GM23338 (cell line): ENCODE results near the gene OR2G6.
"Not testable (repeated sequence)": the region's sequence is repeated elsewhere in the genome, so short reads cannot be mapped to it uniquely, and the experiment has no call there.

Experiments
- CREB1 ChIP-seq: fragments of 250-450 bp; sonication (Bioruptor Pico); IDR thresholded peaks from 2 replicates; pipeline ENCODE4 v1.5.0; 2020; ENCODE audit warnings: low read depth, mild to moderate bottlenecking, moderate library complexity
- EZH2 ChIP-seq: fragments of 200-600 bp; sonication (generic); IDR thresholded peaks from one replicate; pipeline ENCODE4 v1.8.0; 2017; ENCODE audit warnings: antibody characterized with exemption, mild to moderate bottlenecking, low read depth; ENCODE audit not compliant: unreplicated experiment
- EZH2phosphoT487 ChIP-seq: fragments of 200-600 bp; sonication (generic); IDR thresholded peaks from one replicate; pipeline ENCODE4 v1.8.1; 2018; ENCODE audit warnings: antibody characterized with exemption; ENCODE audit not compliant: unreplicated experiment
- JUNB ChIP-seq: IDR thresholded peaks from one replicate; pipeline ENCODE4 v1.6.1; 2016; ENCODE audit warnings: antibody characterized with exemption; ENCODE audit not compliant: unreplicated experiment
- NANOG ChIP-seq: IDR thresholded peaks from 2 replicates; pipeline ENCODE4 v1.6.1; 2016; ENCODE audit warnings: antibody characterized with exemption, borderline replicate concordance
- POLR2AphosphoS5 ChIP-seq: IDR thresholded peaks from 2 replicates; pipeline ENCODE4 v1.6.1; 2016; ENCODE audit warnings: antibody characterized with exemption, low read depth
- STAT1 ChIP-seq: IDR thresholded peaks from one replicate; pipeline ENCODE4 v1.6.1; 2016; ENCODE audit warnings: antibody characterized with exemption; ENCODE audit not compliant: unreplicated experiment
- ZNF114 ChIP-seq: fragments of 250-450 bp; sonication (Bioruptor Pico); IDR thresholded peaks from 2 replicates; pipeline ENCODE4 v1.5.0; 2020; ENCODE audit warnings: mild to moderate bottlenecking, moderate library complexity
- ZNF331 ChIP-seq: fragments of 250-450 bp; sonication (Bioruptor Pico); IDR thresholded peaks from 2 replicates; pipeline ENCODE4 v1.5.0; 2020; ENCODE audit warnings: low read depth, mild to moderate bottlenecking, moderate library complexity
- TF ChIP-seq, protein P1 (sequence below), 2 experiments: fragments of 200-600 bp in 1 of 2; sonication (generic) in 1 of 2; conservative IDR thresholded peaks; 2 replicates each; pipeline versions ENCODE4 v1.5.1 to v1.6.1; 2016 to 2017; ENCODE audit warnings: antibody characterized with exemption in 2 of 2, low read depth in 2 of 2, mild to moderate bottlenecking in 2 of 2, moderate library complexity in 1 of 2
- TF ChIP-seq, protein P2 (sequence below): IDR thresholded peaks from one replicate; pipeline ENCODE4 v1.6.1; 2018; ENCODE audit warnings: antibody characterized with exemption; ENCODE audit not compliant: unreplicated experiment
- TF ChIP-seq, protein P3 (sequence below): fragments of 250-450 bp; sonication (Bioruptor Pico); IDR thresholded peaks from 2 replicates; pipeline ENCODE4 v1.5.0; 2020; ENCODE audit warnings: mild to moderate bottlenecking, moderate library complexity
- TF ChIP-seq, protein P4 (sequence below): IDR thresholded peaks from 2 replicates; pipeline ENCODE4 v1.6.1; 2016; ENCODE audit warnings: antibody characterized with exemption

DNA sequence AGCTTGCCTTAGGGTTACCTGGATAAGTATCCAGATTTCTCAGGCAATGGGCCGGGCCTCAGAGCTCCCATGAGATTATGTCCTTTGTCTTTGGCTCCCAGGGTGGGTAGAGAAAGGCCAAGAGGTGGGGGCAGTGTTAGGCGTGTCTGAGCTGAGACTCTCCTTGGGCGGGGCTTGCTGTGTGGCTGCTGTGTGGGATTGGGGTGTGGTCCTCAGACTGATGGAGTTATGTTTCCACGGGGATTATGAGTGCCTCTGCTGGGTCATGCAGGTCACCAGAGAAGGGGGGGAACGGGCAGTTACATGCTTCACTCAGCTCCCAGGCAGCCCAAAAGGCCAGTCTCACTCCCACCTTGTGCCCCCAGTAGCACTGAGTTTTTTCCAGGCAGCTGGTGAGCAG lies 11.2 kb upstream of the OR2G6 start:
- TF ChIP-seq, protein P1, sequence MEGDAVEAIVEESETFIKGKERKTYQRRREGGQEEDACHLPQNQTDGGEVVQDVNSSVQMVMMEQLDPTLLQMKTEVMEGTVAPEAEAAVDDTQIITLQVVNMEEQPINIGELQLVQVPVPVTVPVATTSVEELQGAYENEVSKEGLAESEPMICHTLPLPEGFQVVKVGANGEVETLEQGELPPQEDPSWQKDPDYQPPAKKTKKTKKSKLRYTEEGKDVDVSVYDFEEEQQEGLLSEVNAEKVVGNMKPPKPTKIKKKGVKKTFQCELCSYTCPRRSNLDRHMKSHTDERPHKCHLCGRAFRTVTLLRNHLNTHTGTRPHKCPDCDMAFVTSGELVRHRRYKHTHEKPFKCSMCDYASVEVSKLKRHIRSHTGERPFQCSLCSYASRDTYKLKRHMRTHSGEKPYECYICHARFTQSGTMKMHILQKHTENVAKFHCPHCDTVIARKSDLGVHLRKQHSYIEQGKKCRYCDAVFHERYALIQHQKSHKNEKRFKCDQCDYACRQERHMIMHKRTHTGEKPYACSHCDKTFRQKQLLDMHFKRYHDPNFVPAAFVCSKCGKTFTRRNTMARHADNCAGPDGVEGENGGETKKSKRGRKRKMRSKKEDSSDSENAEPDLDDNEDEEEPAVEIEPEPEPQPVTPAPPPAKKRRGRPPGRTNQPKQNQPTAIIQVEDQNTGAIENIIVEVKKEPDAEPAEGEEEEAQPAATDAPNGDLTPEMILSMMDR (conservative IDR thresholded peaks at IDR 0.05; ENCODE audit: low read depth in 2 of 2), result not testable (repeated sequence)
- TF ChIP-seq EZH2; POLR2AphosphoS5; EZH2phosphoT487; CREB1 (CRISPR knock-in tag); ZNF114 (CRISPR knock-in tag); JUNB; STAT1; NANOG; ZNF331: not testable (repeated sequence)
- TF ChIP-seq, protein P2, sequence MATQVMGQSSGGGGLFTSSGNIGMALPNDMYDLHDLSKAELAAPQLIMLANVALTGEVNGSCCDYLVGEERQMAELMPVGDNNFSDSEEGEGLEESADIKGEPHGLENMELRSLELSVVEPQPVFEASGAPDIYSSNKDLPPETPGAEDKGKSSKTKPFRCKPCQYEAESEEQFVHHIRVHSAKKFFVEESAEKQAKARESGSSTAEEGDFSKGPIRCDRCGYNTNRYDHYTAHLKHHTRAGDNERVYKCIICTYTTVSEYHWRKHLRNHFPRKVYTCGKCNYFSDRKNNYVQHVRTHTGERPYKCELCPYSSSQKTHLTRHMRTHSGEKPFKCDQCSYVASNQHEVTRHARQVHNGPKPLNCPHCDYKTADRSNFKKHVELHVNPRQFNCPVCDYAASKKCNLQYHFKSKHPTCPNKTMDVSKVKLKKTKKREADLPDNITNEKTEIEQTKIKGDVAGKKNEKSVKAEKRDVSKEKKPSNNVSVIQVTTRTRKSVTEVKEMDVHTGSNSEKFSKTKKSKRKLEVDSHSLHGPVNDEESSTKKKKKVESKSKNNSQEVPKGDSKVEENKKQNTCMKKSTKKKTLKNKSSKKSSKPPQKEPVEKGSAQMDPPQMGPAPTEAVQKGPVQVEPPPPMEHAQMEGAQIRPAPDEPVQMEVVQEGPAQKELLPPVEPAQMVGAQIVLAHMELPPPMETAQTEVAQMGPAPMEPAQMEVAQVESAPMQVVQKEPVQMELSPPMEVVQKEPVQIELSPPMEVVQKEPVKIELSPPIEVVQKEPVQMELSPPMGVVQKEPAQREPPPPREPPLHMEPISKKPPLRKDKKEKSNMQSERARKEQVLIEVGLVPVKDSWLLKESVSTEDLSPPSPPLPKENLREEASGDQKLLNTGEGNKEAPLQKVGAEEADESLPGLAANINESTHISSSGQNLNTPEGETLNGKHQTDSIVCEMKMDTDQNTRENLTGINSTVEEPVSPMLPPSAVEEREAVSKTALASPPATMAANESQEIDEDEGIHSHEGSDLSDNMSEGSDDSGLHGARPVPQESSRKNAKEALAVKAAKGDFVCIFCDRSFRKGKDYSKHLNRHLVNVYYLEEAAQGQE, result not testable (repeated sequence)
- TF ChIP-seq, protein P3, sequence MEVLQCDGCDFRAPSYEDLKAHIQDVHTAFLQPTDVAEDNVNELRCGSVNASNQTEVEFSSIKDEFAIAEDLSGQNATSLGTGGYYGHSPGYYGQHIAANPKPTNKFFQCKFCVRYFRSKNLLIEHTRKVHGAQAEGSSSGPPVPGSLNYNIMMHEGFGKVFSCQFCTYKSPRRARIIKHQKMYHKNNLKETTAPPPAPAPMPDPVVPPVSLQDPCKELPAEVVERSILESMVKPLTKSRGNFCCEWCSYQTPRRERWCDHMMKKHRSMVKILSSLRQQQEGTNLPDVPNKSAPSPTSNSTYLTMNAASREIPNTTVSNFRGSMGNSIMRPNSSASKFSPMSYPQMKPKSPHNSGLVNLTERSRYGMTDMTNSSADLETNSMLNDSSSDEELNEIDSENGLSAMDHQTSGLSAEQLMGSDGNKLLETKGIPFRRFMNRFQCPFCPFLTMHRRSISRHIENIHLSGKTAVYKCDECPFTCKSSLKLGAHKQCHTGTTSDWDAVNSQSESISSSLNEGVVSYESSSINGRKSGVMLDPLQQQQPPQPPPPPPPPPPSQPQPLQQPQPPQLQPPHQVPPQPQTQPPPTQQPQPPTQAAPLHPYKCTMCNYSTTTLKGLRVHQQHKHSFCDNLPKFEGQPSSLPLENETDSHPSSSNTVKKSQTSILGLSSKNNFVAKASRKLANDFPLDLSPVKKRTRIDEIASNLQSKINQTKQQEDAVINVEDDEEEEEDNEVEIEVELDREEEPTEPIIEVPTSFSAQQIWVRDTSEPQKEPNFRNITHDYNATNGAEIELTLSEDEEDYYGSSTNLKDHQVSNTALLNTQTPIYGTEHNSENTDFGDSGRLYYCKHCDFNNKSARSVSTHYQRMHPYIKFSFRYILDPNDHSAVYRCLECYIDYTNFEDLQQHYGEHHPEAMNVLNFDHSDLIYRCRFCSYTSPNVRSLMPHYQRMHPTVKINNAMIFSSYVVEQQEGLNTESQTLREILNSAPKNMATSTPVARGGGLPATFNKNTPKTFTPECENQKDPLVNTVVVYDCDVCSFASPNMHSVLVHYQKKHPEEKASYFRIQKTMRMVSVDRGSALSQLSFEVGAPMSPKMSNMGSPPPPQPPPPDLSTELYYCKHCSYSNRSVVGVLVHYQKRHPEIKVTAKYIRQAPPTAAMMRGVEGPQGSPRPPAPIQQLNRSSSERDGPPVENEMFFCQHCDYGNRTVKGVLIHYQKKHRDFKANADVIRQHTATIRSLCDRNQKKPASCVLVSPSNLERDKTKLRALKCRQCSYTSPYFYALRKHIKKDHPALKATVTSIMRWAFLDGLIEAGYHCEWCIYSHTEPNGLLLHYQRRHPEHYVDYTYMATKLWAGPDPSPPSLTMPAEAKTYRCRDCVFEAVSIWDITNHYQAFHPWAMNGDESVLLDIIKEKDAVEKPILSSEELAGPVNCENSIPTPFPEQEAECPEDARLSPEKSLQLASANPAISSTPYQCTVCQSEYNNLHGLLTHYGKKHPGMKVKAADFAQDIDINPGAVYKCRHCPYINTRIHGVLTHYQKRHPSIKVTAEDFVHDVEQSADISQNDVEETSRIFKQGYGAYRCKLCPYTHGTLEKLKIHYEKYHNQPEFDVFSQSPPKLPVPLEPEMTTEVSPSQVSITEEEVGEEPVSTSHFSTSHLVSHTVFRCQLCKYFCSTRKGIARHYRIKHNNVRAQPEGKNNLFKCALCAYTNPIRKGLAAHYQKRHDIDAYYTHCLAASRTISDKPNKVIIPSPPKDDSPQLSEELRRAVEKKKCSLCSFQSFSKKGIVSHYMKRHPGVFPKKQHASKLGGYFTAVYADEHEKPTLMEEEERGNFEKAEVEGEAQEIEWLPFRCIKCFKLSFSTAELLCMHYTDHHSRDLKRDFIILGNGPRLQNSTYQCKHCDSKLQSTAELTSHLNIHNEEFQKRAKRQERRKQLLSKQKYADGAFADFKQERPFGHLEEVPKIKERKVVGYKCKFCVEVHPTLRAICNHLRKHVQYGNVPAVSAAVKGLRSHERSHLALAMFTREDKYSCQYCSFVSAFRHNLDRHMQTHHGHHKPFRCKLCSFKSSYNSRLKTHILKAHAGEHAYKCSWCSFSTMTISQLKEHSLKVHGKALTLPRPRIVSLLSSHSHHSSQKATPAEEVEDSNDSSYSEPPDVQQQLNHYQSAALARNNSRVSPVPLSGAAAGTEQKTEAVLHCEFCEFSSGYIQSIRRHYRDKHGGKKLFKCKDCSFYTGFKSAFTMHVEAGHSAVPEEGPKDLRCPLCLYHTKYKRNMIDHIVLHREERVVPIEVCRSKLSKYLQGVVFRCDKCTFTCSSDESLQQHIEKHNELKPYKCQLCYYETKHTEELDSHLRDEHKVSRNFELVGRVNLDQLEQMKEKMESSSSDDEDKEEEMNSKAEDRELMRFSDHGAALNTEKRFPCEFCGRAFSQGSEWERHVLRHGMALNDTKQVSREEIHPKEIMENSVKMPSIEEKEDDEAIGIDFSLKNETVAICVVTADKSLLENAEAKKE (CRISPR knock-in tag), result not testable (repeated sequence)
- TF ChIP-seq, protein P4, sequence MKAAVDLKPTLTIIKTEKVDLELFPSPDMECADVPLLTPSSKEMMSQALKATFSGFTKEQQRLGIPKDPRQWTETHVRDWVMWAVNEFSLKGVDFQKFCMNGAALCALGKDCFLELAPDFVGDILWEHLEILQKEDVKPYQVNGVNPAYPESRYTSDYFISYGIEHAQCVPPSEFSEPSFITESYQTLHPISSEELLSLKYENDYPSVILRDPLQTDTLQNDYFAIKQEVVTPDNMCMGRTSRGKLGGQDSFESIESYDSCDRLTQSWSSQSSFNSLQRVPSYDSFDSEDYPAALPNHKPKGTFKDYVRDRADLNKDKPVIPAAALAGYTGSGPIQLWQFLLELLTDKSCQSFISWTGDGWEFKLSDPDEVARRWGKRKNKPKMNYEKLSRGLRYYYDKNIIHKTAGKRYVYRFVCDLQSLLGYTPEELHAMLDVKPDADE, result not testable (repeated sequence)
